Endothelial cell (in vitro differentiated cells): ENCODE measurements around the gene AXIN1. TPM values are rescaled to one million over a fixed set of nuclear protein-coding genes. Genes with fewer than 3 reads are reported as not detected.
A peak's percentile ranks its signal among the peaks of the same experiment; 100 is the strongest.
"Not testable (repeated sequence)": the region's sequence is repeated elsewhere in the genome, so short reads cannot be mapped to it uniquely, and the experiment has no call there.

Experiments used
- DNase-seq: peaks from one replicate; pipeline ENCODE4 v3.0.0; 2021; ENCODE audit warnings: low spot score
- H3K27ac Mint-ChIP-seq: one replicate; pipeline ENCODE4 v1.8.0; 2021; ENCODE audit warnings: mixed read lengths, inconsistent platforms; ENCODE audit not compliant: unreplicated experiment
- H3K27me3 Mint-ChIP-seq: one replicate; pipeline ENCODE4 v1.8.0; 2021; ENCODE audit warnings: mild to moderate bottlenecking, moderate library complexity, mixed read lengths, inconsistent platforms; ENCODE audit not compliant: unreplicated experiment
- H3K36me3 Mint-ChIP-seq: one replicate; pipeline ENCODE4 v1.8.0; 2021; ENCODE audit warnings: mild to moderate bottlenecking, low read depth, mixed read lengths, inconsistent platforms; ENCODE audit not compliant: unreplicated experiment
- H3K4me1 Mint-ChIP-seq: one replicate; pipeline ENCODE4 v1.8.0; 2021; ENCODE audit warnings: mild to moderate bottlenecking, mixed read lengths, inconsistent platforms; ENCODE audit not compliant: unreplicated experiment
- H3K4me3 Mint-ChIP-seq: one replicate; pipeline ENCODE4 v1.8.0; 2021; ENCODE audit warnings: mild to moderate bottlenecking, mixed read lengths, inconsistent platforms; ENCODE audit not compliant: unreplicated experiment
- H3K9me3 Mint-ChIP-seq: one replicate; pipeline ENCODE4 v1.8.0; 2021; ENCODE audit warnings: mixed read lengths, inconsistent platforms; ENCODE audit not compliant: unreplicated experiment
- total RNA-seq: library from RNA; stranded (reverse); fragmentation: NEBNext Ultra II Directional; extraction: Animal tissue kit (Norgen Biotek cat#: 25700); gene quantifications from one replicate; pipeline ENCODE4 v1.2.1, GENCODE V29; 2021; ENCODE audit not compliant: unreplicated experiment
- TF ChIP-seq, protein P1 (sequence below): fragments of 200-600 bp; sonication (generic); IDR thresholded peaks from one replicate; pipeline ENCODE4 v1.5.0; 2021; ENCODE audit warnings: antibody characterized with exemption; ENCODE audit not compliant: unreplicated experiment

Gene AXIN1
- total RNA-seq, 1 donor from 2014 or later: 17.5 TPM

DNA sequence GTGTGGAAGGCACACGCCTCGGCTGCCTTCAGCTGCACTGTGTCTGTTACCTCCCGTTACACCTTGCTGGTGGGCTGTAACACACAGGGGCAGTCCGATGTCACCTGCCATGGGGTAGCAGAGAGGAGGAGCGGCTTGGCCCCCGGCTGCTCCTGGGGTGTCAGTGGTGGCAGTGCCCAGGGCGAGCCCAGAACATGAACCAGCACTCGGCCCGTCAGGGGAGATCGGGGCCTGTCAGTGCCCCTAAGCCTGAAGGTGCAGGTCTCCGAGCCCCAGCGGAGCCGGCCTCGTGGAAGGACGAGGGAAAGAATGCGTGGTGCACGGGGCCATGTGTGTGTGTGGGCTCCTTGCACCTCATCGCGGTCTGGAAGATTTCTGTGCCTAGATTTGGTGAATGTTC lies 92.2 kb downstream of the AXIN1 start:
- no peak overlapping the region for H3K4me3 Mint-ChIP-seq
- H3K36me3 Mint-ChIP-seq: peaks cover 22% of the 10 kb centered on the region
- H3K4me1 Mint-ChIP-seq: no peaks in the 10 kb centered on the region
- H3K27me3 Mint-ChIP-seq: no peaks in the 10 kb centered on the region
- TF ChIP-seq, protein P1, sequence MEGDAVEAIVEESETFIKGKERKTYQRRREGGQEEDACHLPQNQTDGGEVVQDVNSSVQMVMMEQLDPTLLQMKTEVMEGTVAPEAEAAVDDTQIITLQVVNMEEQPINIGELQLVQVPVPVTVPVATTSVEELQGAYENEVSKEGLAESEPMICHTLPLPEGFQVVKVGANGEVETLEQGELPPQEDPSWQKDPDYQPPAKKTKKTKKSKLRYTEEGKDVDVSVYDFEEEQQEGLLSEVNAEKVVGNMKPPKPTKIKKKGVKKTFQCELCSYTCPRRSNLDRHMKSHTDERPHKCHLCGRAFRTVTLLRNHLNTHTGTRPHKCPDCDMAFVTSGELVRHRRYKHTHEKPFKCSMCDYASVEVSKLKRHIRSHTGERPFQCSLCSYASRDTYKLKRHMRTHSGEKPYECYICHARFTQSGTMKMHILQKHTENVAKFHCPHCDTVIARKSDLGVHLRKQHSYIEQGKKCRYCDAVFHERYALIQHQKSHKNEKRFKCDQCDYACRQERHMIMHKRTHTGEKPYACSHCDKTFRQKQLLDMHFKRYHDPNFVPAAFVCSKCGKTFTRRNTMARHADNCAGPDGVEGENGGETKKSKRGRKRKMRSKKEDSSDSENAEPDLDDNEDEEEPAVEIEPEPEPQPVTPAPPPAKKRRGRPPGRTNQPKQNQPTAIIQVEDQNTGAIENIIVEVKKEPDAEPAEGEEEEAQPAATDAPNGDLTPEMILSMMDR: no peak
- H3K27ac Mint-ChIP-seq: no peak overlapping the region
- no peak for DNase-seq
- H3K9me3 Mint-ChIP-seq: no peaks in the 10 kb centered on the region

DNA sequence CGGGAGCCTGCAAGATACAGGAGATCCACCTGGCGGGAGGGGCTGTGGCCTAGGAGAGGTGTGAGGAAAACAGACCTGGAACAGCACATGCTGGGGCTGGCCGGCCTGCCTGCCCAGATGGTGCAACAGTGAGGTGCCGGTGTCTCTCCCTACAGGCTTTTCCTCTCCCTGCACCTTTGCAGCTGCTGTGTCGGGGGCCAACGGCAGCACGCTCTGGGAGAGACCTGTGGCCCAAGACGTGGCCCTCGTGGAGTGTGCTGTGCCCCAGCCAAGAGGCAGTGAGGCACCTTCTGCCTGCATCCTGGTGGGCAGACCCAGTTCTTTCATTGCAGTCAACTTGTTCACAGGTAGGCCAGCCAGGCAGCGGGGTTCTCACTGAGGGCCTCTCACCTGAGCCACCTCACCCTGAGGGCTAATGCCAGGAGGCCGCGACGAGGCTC lies 92.7 kb downstream of the AXIN1 start:
- DNase-seq: no peak
- TF ChIP-seq, protein P1: no peak
- no peaks in the 10 kb centered on the region for H3K27me3 Mint-ChIP-seq
- peaks cover 22% of the 10 kb centered on the region for H3K36me3 Mint-ChIP-seq
- H3K27ac Mint-ChIP-seq: no peak overlapping the region
- no peaks in the 10 kb centered on the region for H3K4me1 Mint-ChIP-seq
- no peaks in the 10 kb centered on the region for H3K9me3 Mint-ChIP-seq
- H3K4me3 Mint-ChIP-seq: no peak overlapping the region

DNA sequence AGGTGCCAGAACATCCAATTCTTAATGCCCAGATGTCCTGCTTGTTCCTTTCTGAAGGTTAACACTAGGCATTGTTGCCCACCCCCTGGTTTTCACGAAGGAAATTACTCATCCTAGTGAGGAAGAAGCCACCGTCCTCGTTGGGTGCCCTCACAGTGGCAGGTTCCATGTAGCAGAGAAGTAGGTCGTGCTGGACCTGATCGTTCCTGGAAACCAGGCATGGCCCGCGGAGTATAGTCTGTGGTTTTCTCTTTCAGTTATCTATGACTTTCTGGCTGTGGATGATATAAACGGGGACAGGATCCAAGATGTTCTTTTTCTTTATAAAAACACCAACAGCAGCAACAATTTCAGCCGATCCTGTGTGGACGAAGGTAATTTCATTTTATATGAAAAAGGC lies 93.3 kb downstream of the AXIN1 start:
- Mint-ChIP-seq H3K27me3 (no peaks in the 10 kb centered on the region), H3K9me3 (no peaks in the 10 kb centered on the region), H3K27ac (no peak overlapping the region), H3K4me3 (no peak overlapping the region), H3K4me1 (peaks cover under 1% of the 10 kb centered on the region), H3K36me3 (peaks cover 22% of the 10 kb centered on the region)
- DNase-seq: no peak
- TF ChIP-seq, protein P1: no peak

GRCh38 chr16:258091-258490 lies 94.4 kb downstream of the AXIN1 start:
- peaks cover 22% of the 10 kb centered on the region for H3K36me3 Mint-ChIP-seq
- H3K9me3 Mint-ChIP-seq, DNase-seq, H3K27ac Mint-ChIP-seq, H3K27me3 Mint-ChIP-seq, H3K4me3 Mint-ChIP-seq, H3K4me1 Mint-ChIP-seq: not testable (repeated sequence)

DNA sequence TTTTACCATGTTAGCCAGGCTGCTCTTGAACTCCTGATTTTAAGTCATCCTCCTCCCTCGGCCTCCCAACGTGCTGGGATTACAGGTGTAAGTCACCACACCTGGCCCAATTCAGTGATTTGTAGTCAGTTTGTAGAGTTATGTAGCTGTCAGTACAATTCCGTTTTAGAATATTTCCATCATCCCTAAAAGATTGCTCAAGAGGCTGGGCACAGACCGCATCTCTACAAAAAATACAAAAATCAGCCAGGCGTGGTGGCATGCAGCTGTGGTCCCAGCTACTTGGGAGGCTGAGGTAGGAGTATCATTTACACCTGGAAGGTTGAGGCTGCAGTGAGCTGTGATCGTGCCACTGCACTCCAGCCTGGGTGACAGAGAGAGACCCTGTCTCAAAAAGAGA lies 97.3 kb downstream of the AXIN1 start:
- TF ChIP-seq, protein P1: no peak
- Mint-ChIP-seq H3K36me3 (peaks cover 9% of the 10 kb centered on the region), H3K9me3 (no peaks in the 10 kb centered on the region), H3K27ac (no peak overlapping the region), H3K4me1 (peaks cover 16% of the 10 kb centered on the region), H3K4me3 (peak overlapping the region; percentile 59), H3K27me3 (peaks cover 6% of the 10 kb centered on the region)
- DNase-seq: no peak

GRCh38 chr16:254461-254860 lies 98.1 kb downstream of the AXIN1 start:
- H3K36me3 Mint-ChIP-seq: peaks cover 9% of the 10 kb centered on the region
- H3K27ac Mint-ChIP-seq: no peak overlapping the region

More at GRCh38 chr16:254461-254860, 98.1 kb downstream of the AXIN1 start:
- H3K9me3 Mint-ChIP-seq: no peaks in the 10 kb centered on the region
- H3K4me1 Mint-ChIP-seq: peaks cover 17% of the 10 kb centered on the region
- peaks cover 6% of the 10 kb centered on the region for H3K27me3 Mint-ChIP-seq
- TF ChIP-seq, protein P1: no peak
- H3K4me3 Mint-ChIP-seq: no peak overlapping the region
- DNase-seq: no peak
